GM18499 (cell line): ENCODE results near the gene NOS3.
"Not testable (repeated sequence)": the region's sequence is repeated elsewhere in the genome, so short reads cannot be mapped to it uniquely, and the experiment has no call there.

Experiments used
- ATAC-seq: cut with Tn5 transposase; IDR thresholded peaks from one replicate; pipeline ENCODE4 v1.9.1; 2021; ENCODE audit warnings: moderate number of reproducible peaks; ENCODE audit not compliant: insufficient read depth, unreplicated experiment

The NOS3 gene

GRCh38 chr7:151031011-151031410 lies 40.2 kb downstream of the NOS3 start:
- no peak for ATAC-seq

GRCh38 chr7:151032936-151033863 lies 42.4 kb downstream of the NOS3 start:
- ATAC-seq: no peak

- ATAC-seq: no peak
Measured at GRCh38 chr7:151033864-151034249, 43.0 kb downstream of the NOS3 start.

GRCh38 chr7:151034312-151035025 lies 43.7 kb downstream of the NOS3 start:
- ATAC-seq: no peak

GRCh38 chr7:151035026-151035717 lies 44.4 kb downstream of the NOS3 start:
- ATAC-seq: no peak

- no peak for ATAC-seq
Measured at GRCh38 chr7:151035902-151036301, 45.1 kb downstream of the NOS3 start.

- ATAC-seq: peak; percentile 53
Measured at GRCh38 chr7:151038951-151039849, 48.4 kb downstream of the NOS3 start.

GRCh38 chr7:151039850-151040548 lies 49.2 kb downstream of the NOS3 start:
- ATAC-seq: no peak

GRCh38 chr7:151040616-151041375 lies 50.0 kb downstream of the NOS3 start:
- no peak for ATAC-seq

GRCh38 chr7:151043449-151043848 lies 52.6 kb downstream of the NOS3 start:
- not testable (repeated sequence) for ATAC-seq

GRCh38 chr7:151043959-151044358 lies 53.1 kb downstream of the NOS3 start:
- ATAC-seq: no peak

- ATAC-seq: no peak
Measured at GRCh38 chr7:151045262-151045661, 54.4 kb downstream of the NOS3 start.

- no peak for ATAC-seq
Measured at GRCh38 chr7:151045967-151046366, 55.1 kb downstream of the NOS3 start.

- no peak for ATAC-seq
Measured at GRCh38 chr7:151046603-151047573, 56.1 kb downstream of the NOS3 start.

GRCh38 chr7:151047976-151048815 lies 57.4 kb downstream of the NOS3 start, which contains the start of gene ASIC3:
Gene ASIC3, plus strand, starts transcription at chr7:151048531. Its CDS starts 355 bp downstream, at chr7:151048886.
- ATAC-seq: no peak

- no peak for ATAC-seq
Measured at GRCh38 chr7:151048911-151049463, 58.2 kb downstream of the NOS3 start.
